ENCODE measurements around the gene PROSER3.
A peak's percentile ranks its signal among the peaks of the same experiment; 100 is the strongest.

Gene PROSER3

DNA sequence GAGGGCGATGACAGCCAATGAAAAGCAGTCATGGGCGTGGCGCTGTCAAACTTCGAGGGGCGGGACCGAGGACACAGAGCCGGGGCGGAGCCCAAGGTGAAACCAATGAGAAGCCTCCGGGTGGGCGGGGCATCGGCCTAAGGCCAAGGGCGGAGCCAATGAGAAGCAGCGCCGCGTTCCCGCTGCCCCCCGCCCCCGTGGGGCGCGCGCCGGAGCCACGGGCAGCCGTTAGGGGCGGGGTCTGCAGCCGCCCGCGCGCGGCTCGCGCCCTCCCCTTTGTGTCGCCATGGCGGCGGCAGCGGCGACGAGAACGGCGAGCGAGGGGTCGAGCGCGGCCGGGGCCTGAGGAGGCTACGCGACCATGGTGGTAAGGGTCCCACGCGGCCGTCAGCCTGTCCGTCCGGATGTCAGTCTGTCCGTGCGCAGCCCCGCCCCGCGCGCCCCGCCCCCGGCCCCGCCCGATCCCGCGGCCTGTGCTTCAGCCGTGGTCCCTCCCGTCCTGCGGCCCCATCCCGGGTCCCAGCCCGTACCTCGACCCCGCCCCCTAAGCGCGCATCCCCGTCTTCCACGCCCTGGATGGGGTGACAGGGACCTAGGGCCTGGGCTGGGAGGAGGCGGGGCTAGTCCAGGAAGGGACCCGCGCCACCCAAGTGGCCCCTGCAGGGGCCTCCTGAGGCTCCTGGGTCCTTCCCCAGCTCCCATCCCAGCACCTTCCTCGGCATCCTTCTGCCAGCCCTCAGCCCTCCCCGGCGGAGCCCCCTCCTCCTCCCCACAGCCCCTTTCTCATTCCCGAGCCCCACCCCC, 17.5 kb downstream of the PROSER3 start, which contains the start of gene ARHGAP33:
Gene ARHGAP33, plus strand, starts transcription at position 267 of the 804 bp plus-strand sequence. Its CDS starts 95 bp downstream, at position 362.
- peak; percentile 97 to 98 (median 97) for DNase-seq (ENCODE audit: low read depth in 3 of 3)

DNA sequence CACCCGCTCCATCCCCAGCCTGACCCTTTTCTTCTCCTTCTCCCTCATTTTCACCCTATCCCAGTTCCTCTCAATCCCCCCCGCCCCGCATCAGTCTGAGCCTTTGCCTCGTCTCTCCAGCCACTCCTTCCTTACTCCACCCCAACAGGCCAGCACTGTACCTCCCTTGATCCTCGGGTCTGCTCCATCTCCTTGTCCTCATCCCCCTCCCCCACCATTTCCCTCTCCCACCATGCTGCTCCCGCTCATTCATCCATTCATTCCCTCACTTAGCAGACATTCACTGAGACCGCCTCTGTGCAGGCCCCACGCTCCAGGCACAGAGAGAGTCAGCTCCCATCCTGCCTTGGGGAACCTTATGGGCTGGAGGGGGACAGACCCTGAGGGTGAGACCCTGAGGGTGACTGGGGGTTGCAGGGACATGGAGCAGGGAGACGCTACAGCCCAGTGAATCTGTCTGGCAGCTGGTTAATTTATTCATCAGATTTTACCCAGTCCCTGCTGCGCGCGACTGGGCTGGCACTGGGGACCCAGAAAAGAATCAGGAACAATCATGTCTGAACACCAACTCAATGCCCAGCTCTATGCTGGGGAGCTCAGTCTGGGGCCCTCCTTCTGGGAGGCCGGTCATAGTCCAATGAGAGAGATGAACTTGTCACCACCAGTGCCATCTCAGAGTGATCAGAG, 18.3 kb downstream of the PROSER3 start:
- no peak for DNase-seq (ENCODE audit: low read depth in 3 of 3)

DNA sequence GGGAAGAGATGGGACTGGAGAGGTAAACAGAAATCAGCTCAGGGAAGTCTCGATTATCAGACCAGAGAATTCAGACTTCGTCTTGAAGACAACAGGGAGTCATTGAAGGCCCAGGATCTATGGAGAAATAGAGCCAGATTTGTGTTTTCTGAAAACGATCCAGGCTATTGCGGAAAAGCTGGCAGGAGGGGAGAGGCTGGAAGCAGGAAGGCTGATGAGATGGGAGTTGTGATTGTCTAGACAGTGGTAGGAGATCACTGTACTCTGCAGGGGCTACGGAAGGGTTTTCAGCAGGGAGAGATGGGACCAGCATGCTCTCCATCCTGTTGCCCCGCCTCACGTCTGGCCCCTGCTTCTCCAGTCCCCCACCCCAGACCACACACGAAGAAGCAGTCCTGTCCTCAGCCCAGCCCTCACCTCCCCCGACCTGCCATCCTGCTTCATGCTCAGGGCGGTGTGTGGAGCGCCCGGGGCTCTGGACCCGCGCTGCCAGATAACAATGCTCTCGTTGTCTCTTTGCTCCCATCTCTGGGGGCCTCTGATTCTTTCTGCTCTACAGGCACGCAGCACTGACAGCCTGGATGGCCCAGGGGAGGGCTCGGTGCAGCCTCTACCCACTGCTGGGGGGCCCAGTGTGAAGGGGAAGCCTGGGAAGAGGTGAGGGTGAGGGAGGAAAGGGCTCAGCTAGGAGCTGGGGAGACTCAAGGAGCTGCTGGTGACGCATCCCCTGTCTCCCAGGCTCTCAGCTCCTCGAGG, 19.3 kb downstream of the PROSER3 start:
- DNase-seq (ENCODE audit: low read depth in 3 of 3), result no peak

DNA sequence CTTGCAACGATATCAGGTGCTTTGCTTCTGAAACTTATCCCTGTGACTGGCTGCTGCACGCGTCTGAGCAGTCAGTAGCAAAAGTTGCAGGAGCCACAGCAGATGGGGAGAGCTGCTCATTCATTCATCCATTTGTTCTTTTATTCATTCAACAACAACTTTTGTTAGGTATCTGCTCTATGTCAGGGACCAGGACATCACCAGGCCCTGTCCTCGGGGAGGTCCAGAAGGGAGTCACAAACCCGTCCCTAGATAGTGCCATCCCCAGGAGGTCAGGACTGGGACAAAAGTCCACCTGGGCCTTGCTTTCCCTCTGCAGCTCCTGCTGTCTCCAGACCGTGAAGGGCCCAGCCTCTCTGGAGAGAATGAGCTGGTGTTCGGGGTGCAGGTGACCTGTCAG, 20.0 kb downstream of the PROSER3 start:
- no peak for DNase-seq (ENCODE audit: low read depth in 3 of 3)

- DNase-seq (ENCODE audit: low read depth in 3 of 3), result no peak
These were observed 21.1 kb downstream of the PROSER3 start for GRCh38 chr19:35779033-35779432.

DNA sequence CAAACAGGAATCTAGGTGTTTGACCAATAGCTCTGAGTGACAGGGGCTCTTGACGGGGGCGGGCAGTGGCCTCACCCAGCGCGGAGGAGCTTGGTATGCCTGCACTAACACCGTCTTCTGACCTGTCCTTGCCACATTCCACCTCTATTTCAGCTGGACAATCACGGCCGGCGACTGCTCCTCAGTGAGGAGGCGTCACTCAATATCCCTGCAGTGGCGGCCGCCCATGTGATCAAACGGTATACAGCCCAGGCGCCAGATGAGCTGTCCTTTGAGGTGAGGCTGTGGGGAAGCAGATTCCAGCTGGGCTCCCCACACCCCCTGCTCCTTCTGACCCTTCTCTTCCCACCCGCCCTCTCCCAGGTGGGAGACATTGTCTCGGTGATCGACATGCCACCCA, 22.1 kb downstream of the PROSER3 start:
- DNase-seq (ENCODE audit: low read depth in 3 of 3), result no peak

DNA sequence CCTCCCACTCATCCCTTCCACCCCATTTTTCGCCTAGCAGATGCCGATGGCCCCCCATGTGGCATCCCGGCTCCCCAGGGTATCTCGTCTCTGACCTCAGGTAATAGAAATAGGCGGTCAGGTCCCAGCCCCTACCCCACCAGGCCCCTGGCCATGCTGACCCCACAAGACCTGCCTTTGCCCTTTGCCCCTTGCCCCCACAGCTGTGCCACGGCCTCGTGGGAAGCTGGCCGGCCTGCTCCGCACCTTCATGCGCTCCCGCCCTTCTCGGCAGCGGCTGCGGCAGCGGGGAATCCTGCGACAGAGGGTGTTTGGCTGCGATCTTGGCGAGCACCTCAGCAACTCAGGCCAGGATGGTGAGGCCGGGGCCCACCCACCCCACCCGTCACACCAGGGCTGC, 22.7 kb downstream of the PROSER3 start:
- no peak for DNase-seq (ENCODE audit: low read depth in 3 of 3)

DNA sequence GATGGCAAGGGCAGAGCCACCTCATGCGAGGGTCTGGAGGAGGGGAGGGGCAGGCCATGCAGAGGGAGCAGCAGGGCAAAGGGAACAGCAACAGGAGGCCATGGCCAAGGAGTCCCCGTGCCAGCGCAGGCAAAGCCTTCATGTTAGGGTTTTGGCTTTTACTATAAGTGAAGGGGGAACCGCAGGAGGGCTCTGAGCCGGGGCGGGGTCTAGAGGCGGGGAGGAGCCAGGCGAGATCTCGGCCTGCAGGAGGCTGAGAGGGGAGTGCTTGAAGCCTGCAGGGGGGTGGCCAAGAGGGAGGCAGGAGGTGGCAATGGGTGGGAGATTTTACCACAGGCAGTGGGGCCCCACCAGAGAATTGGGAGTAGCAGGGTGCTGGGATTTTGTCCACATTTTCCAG, 23.7 kb downstream of the PROSER3 start:
- no peak for DNase-seq (ENCODE audit: low read depth in 3 of 3)

- no peak for DNase-seq (ENCODE audit: low read depth in 3 of 3)
These were observed 24.6 kb downstream of the PROSER3 start for GRCh38 chr19:35782589-35782988.

- DNase-seq (ENCODE audit: low read depth in 3 of 3), result no peak
These were observed 25.8 kb downstream of the PROSER3 start for GRCh38 chr19:35783469-35784434.

DNA sequence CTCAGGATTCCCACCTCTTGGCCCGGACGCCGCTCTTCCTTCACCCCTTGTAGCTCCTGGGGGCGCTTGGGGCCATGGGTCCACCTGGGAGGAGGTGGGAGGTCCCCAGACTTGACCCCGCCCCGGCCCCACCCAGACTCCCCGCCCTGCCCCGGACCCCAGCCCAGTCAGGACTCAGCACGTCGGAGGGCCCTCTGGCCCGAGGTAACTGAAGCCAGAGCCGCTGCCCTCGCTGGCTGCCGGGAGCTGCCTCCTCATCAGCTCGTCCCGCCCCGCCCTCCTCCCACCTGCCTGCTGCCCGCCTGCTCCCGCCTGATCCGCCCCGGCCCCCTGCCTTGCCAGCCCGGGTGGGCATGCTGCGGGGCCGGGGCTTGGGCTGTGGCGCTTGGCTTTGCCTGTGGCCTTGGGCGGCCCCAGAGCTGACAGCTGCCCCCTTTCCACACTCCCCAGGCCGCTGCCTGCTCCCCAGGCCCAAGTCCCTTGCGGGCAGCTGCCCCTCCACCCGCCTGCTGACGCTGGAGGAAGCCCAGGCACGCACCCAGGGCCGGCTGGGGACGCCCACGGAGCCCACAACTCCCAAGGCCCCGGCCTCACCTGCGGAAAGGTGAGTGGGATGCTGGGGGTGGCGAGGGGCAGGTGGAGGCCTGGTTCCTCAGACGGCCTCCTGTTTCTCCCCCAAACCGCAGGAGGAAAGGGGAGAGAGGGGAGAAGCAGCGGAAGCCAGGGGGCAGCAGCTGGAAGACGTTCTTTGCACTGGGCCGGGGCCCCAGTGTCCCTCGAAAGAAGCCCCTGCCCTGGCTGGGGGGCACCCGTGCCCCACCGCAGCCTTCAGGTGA, 26.7 kb downstream of the PROSER3 start:
- no peak for DNase-seq (ENCODE audit: low read depth in 3 of 3)

DNA sequence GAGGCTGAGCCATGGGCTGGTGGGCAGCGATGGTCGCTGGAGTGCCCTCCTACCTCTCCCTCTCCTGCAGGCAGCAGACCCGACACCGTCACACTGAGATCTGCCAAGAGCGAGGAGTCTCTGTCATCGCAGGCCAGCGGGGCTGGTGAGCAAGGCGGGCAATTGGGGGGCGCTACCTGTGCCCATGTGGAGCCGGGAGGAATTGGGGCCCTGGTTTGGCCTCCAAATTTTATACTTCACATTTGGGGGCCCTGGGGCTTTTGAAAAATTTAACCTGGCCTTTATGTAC, 27.3 kb downstream of the PROSER3 start:
- no peak for DNase-seq (ENCODE audit: low read depth in 3 of 3)

- DNase-seq (ENCODE audit: low read depth in 3 of 3), result no peak
These were observed 28.6 kb downstream of the PROSER3 start for GRCh38 chr19:35786299-35787160.

DNA sequence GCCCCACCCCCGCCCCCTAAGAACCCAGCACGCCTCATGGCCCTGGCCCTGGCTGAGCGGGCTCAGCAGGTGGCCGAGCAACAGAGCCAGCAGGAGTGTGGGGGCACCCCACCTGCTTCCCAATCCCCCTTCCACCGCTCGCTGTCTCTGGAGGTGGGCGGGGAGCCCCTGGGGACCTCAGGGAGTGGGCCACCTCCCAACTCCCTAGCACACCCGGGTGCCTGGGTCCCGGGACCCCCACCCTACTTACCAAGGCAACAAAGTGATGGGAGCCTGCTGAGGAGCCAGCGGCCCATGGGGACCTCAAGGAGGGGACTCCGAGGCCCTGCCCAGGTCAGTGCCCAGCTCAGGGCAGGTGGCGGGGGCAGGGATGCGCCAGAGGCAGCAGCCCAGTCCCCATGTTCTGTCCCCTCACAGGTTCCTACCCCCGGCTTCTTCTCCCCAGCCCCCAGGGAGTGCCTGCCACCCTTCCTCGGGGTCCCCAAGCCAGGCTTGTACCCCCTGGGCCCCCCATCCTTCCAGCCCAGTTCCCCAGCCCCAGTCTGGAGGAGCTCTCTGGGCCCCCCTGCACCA, 29.3 kb downstream of the PROSER3 start:
- DNase-seq (ENCODE audit: low read depth in 3 of 3), result no peak

DNA sequence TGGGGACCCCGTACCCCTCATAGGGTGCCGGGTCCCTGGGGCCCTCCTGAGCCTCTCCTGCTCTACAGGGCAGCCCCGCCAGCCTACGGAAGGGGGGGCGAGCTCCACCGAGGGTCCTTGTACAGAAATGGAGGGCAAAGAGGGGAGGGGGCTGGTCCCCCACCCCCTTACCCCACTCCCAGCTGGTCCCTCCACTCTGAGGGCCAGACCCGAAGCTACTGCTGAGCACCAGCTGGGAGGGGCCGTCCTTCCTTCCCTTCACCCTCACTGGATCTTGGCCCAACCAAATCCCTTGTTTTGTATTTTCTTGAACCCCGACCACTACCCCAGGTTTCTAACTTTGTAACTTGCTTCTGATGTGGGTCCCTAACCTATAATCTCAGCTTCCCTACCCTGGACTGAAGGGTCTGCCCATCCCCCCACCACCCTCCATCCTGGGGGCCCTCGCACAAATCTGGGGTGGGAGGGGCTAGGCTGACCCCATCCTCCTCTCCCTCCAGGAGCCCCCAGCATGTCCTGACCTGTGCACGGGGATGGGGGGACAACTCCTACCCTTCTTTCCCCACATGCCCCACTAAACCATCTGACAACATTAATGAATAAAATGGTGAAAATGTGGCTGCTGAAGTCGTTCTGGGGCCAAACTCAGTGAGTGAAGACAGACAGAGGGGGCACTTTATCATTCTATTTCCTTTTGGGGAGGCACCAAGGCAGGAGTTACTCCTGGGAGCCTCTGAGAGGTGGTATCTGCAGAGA, 30.4 kb downstream of the PROSER3 start:
- no peak for DNase-seq (ENCODE audit: low read depth in 3 of 3)

- DNase-seq (ENCODE audit: low read depth in 3 of 3), result no peak
These were observed 31.4 kb downstream of the PROSER3 start for GRCh38 chr19:35789195-35789977.

Measured in stimulated activated CD4-positive, alpha-beta T cell treated with anti-CD3 and anti-CD28 coated beads, TNF-alpha, amount 100 ng/mL, for 4 hours (primary cell).